Measurements from ENCODE around the gene CYP46A1.

CYP46A1 gene

DNA sequence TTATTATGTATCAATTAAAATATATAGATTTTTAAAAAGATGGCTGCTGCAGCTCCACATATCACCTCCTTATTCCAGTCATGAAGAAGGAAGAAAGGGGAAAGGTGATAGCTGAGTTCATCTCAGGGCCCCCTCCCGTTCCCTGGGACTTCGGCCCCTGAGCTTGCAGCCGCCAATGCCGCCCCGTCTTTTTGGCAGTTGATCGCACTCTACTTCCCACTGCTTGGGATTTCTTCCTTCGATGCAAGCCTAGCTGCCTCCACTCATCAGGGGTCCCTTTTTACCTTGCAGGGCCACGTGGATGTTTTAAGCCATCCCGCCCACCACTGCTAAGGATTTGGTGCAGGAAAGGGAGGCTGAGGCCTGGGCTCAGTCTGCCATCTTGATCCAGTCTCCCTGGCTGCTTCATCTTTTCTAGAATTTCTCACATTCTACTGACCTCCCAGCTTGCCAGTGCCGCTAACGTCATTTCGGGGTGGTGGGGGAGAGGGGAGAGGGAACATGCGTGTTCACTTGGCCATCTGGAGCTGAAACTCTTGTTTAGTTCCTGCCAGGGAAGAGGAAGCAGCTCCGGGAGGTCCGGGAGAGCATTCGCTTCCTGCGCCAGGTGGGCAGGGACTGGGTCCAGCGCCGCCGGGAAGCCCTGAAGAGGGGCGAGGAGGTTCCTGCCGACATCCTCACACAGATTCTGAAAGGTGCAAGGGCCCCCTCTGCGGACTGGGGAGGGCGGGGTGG is 31.3 kb downstream of the CYP46A1 start:
- DNase-seq = no peak

DNA sequence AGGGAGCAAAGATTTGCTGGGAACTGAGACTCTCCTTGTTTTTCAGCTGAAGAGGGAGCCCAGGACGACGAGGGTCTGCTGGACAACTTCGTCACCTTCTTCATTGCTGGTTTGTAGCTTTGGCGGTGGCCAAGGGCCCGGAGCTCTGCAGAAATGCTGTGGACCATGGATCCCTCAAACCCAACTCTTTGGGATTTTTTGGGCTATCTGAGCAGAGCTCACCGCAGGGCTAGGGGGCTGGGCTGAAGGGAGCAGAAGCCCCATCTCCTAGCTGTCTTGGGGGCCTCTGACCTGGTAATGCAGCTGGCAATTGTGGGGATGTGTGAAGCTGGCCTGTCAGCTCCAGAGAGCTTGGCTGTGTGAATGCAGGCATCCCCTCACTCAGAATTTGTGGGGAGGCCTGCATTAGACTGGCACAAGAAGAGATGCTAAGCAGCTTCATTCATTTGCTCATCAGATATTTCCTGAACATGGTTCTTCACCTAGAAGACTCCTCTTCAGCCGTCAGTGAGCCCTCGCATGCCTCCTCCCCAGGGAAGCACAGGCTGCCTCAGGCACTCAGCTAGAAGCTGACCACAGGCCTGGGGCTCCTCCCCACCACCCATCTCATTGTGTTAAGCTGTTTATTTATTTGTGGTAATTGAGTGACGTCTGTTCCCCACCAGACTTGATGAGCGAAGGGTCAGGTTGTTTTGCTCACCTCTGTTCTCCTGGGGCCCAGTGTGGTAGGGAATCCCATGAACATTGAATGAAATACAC is 32.2 kb downstream of the CYP46A1 start:
- no peak for DNase-seq

DNA sequence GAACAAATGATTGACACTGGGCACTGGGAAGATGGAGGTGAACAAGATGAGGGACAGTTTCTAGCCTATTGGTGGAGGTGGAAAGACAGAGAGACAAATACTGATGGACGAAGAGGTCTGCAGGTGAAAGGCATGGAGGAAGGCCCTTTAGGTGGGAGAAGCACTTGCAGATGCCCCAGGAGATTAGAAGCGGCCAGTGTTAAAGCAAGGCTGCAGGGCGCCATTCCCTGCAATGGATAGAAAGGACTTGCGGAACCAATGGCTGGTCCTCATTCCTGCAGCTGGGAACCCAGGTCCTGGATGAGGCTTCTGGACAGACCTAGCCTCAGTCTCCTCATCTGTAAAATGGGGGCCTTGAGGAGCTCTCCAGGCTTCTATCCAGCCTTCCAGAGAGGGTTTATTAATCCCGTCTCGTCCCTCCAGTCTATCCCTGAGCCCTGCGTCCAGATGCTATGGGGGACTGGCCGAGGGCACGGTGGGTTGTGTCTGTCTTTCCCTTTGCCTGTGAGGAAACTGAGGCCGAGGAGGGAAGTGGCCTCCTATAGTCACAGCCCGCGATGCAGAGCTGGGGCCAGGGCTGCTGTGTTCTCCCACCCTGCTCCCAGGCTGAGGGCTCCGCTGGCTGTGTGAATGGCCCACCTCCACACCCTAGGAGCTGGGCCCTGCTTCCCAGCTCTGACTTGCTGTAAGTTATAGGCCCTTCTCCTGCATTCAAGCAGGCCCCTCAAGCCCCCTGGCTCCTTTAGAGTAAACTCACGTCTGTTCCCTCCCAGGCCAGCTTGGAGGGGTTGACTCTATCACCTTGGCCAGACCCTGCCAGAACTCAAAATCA is 33.0 kb downstream of the CYP46A1 start:
- no peak for DNase-seq

DNA sequence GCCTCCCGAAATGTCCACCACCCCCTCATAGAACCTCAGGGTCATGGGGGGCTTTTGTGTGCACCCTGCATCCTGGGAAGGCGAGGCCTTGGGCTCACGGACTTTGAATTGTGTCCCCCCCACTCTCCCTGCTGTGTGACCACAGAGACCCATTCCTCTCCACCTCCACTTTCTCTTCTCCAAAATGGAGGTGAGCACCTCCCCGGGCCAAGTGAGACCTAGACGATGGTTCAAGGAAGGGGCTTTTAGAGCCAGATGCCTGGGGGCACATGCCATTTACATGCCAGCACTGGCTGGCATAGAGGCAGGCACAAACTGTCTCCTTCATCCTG is 33.5 kb downstream of the CYP46A1 start:
- no peak for DNase-seq

DNA sequence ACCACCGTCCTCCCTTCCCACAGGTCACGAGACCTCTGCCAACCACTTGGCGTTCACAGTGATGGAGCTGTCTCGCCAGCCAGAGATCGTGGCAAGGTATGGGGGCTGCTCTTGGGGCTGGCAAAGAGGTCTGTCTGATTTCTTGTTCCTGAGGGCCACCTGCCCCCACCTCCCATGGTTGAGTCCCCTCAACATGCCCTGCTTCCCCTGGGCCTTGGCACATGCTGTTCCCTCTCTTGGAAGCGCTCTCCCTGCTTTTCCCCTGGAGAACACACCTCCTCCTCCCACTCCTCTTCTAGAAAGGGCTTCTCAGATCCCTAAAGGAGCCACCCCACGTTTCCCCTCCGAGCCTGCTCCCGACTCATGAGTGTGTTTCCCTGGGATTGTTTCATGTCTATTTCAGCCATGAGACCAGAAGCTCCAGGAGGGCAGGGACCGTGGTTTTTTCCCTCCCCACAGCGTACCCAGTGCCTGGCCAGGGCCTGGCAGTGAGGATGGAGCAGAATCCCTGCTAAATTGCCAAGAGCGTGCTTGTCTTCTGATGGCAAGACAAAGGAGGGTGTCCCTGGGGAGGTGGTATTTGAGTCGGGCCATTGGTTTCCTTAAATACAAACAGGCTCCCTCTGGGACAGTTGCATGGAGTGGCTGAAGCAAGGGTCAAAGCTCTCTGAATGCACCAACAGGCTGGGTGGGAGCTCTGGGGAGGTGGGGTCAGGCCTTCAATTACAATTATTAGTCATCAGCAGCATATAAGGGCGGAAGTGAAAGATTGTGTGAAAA is 34.1 kb downstream of the CYP46A1 start:
- DNase-seq = no peak

DNA sequence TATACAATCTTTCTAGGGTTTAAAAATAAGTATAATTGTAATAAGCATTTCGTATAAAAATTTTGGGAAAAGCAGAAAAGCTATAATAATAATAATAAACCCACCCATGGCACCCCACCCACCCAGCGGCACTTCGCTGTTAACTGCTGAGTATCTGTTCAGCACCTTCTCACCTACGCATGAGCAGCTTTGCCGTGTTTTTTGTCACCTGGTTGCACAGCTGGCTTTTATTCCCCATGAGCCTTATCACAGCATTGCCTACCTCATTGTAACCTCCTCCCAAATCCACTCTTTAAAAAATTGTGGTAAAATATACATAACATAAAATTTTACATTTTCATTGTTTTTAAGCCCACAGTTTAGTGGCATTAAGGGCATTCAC is 34.7 kb downstream of the CYP46A1 start:
- DNase-seq = no peak

DNA sequence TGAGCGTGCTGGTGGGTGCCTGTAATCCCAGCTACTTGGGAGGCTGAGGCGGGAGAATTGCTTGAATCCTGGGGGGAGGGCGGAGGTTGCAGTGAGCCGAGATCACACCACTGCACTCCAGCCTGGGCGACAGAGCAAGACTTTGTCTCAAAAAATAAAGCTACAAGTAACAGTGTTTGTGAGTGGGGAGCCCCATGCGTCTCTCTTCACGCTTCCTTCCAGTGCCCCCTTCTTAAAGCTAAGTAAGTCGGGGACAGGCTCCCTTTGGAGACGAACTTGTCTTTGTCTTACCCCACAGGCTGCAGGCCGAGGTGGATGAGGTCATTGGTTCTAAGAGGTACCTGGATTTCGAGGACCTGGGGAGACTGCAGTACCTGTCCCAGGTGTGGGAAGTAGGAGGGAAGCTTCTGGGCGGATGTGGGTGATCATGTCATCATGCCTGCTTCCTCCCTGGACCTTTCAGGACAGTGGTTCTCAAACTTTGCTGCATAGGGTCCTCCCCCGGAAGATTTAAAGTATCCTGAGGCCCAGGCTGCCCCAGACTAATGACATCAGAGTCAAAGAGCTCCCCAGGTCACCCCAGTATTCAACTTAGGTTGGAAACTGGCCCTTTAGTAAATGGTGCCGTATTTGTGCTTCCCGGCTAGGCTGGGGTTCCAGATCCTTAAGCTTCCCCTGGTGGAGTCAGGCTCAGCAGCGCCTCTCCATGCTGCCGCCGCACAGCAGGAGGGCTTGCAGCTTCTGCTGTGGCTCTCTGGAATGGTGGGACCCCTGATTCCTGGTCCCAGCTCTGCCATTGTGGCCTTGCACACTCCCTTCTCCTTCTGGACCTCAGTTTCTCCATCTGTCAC is 37.1 kb downstream of the CYP46A1 start:
- DNase-seq = no peak

DNA sequence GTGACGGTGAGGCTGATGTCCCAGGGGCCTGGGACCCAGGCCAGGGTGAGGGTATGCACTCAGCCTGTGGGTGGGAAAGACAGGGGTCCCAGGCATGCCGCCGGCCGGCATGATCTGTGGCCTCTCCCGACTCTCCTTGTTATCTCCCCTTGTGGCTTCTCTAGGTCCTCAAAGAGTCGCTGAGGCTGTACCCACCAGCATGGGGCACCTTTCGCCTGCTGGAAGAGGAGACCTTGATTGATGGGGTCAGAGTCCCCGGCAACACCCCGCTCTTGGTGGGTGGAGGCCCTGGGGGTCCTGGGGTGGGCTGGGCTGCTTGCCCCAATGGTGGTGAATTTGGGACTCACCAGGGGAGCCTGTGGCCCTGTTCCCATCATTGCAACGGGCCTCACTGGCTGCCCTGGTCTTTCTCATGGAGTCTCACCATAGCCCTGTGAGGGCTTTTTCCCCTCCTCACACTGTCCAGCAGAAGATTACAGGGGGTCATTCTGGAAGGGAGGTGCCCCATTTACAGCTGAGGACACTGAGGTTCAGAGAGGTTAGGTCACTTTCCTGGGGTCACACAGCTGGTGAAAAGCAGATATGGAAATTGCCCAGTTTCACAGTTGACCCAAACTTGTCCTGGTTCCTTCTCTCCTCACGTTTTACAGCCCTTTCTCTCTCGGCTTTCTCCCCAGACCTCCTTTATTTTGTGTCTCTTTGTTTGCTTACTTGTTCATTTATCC is 37.9 kb downstream of the CYP46A1 start:
- DNase-seq = no peak

DNA sequence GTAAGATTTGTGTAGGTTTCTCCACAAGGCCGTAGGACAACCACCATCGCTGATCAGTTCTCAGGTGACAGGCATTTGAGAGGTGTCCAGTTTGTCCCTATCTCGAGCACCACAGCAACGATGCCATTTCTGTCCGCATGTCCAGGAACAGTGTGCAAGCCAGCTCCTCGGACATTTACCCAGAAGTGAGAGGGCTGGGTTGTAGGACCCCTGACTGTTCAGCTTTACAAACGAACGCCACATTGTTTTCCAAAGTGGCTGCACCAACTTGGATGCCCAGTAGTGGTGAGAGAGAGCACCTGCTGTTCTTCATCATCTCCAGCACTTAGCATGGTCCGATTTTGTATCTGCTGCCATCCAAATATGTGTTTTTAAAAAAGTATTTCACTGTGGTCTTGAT is 38.6 kb downstream of the CYP46A1 start:
- no peak for DNase-seq

DNA sequence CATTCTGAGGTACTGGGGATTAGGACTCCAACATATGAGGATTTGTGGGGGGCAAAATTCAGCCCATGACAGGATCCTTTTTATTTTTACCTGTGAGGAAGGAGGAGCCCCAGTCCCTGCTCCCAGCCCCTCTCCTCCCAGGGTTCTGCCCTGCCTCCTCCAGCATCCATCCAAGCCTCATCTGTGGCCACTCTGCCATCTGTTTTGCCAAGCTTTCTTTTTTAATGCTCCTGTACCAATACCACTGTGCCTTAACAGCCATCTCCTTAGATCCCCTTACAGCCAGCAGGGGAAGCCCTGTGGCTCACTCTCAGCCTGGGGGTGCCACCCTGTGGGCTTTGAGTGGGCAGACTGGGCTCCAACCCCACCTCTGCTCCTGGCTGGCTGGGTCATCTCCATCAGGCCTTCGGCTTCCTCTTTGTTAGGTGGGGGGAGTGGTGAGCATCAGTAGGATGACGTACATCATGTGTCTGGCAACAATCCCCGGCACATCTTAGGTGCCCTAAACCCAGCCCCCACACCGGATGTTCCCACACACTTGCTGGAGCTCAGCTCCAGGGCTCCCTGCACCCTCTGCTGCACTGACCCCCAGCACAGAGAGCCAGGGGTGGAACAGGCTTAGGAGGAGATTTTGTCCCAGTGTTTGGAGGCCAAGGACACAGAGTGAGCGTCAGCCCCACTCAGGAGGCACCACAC is 40.2 kb downstream of the CYP46A1 start:
- no peak for DNase-seq

DNA sequence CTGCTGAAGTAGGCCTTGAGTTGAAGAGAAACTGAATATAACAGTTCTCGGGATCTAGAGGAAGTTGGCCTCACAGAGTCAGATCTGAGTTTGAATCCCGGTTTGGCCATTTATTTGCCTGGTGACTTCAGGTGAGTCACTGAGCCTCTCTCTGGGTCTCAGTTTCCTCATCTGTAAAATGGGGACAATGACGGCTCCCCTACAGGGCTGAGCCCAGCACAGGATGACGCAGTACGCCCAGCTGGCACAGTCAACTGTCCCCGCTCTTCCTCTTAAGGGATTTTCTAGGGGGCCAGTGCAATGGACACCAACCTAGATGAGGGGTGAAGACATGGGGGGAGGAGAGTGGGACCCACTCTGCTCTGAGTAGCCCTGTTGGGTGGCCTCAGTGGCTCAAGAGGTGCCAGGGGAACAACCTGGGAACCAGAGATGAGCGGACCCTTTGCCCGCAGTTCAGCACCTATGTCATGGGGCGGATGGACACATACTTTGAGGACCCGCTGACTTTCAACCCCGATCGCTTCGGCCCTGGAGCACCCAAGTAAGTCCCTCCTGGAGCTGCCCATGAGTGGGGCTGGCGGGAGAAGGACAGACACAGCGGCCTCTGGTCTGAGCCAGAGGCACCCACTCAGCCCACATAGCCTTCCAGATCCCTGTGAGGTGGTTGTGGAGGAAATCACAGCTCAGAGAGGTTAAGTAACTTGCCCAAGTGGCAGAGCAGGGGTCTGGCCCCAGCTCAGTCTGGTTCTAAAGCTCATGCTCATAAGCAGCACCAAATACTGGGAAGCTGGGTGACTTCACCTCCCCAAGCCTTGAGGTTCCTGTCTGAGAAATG is 41.1 kb downstream of the CYP46A1 start:
- no peak for DNase-seq

DNA sequence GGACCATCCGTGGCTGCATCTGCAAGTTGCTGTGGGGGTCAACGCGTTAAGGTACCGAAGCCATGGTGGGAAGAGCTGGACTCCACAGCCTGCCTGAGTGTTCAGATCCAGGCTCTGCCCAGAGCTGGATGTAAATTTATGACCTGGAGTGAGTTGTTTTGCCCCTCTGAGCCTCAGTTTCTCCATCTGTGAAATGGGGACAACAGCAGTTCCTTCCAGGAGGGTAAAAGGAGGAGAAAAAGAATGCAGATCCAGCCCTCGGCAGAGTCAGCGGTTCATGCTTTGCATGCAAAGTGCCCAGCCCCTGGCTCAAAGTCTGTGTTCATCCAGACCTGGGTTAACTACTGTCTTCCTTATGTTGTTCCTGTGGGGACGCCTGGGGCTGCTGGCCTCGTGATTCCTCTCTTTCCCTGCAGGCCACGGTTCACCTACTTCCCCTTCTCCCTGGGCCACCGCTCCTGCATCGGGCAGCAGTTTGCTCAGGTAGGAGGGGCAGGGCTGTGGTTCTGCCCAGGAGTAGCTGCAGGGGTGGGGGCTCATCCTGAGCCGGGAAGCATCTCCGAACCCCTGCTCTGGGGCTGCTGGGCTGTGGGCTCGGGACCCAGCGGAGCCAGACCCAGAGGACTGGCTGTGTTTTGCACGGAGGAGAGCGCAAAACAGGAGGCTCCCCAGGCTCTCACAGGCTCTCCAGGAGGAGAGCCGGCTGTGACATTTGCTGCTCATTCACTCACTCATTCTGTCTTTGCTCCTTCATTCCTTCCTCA is 41.9 kb downstream of the CYP46A1 start:
- peak; percentile 67 for DNase-seq

DNA sequence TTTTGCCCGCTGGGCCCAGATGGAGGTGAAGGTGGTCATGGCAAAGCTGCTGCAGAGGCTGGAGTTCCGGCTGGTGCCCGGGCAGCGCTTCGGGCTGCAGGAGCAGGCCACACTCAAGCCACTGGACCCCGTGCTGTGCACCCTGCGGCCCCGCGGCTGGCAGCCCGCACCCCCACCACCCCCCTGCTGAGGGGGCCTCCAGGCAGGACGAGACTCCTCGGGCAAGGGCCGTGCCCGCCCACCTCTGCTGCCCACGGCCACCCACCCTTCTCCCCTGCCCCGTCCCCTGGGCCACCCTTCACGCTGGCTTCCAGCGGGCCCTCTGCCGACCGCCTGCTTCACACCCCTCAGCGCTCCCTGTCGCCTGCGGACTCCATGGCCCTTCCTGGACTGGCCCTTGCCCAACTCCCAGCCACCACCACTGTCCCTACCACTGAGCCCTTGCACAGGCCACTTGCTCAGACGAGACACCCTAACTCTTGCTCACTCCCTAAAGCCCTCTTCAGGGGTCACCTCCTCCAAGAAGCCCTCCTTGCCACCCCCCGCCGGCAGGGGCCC is 42.5 kb downstream of the CYP46A1 start:
- no peak for DNase-seq

DNA sequence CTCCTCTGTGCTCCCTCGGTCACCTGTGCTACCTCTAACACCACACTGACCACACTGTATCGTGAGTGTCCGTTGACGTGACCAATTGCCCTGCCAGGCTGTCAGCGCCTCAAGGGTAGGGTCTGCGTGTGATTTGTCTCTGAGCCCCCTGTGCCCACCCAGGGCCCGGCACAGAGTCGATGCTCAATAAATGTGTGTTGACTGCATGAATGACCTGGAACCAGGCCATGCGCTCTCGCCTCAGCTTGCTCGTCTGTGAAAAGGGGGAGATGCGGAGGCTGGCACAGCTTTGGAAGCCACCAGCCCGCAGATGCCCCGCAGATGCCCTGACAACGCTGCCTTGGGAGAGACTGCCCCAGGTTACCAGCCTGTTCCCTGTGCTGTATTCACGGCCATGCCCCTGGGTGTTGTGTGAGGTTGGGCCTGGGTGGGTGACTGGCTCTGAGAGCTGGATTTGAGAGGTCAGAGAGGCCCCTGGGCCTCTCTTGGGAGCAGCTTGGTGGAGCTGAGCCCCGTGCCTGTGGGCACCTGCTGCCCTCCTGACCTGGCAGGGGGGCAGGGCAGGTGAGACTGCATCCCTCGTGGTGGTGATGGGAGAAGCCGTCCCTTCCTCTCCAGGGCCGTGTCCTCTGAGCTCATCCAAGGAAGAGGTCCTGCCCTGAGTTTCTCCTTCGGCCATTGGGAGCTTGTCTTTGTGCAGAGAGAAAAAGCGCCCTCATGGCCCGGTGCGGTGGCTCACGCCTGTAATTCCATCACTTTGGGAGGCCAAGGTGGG is 43.2 kb downstream of the CYP46A1 start:
- no peak for DNase-seq

DNA sequence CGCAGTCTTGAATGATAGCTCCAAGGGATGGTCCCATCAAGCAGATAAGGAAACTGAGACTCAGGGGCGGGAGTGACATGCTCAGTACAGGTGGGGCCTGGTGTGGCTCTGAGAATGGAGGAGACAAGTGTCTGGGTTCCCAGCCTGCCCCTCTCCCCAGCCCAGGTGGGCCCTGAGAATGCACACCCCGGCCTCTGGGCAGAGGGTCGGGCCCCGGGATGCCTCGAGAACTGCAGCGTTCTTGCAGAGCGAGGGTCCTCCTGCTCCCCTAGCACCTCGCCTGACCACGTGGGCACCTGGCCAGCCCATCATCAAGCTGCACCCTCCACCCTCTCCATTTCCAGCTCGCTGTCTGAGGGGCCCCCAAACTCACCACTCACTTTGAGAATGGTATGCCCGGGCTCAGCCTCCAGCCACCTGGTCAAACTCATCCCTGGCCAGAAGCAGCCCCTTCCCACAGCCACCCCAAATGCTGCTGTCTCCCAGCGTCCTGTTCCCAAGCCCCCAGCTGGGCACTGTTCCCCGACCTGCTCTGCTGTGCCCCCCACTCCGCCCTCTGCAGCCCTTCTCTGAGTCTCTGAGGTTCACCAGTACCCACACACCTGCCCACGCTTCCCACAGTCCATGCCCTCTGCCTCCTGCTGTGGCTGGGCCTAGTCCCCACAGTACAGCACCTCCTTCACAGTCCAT is 44.3 kb downstream of the CYP46A1 start:
- no peak for DNase-seq

DNA sequence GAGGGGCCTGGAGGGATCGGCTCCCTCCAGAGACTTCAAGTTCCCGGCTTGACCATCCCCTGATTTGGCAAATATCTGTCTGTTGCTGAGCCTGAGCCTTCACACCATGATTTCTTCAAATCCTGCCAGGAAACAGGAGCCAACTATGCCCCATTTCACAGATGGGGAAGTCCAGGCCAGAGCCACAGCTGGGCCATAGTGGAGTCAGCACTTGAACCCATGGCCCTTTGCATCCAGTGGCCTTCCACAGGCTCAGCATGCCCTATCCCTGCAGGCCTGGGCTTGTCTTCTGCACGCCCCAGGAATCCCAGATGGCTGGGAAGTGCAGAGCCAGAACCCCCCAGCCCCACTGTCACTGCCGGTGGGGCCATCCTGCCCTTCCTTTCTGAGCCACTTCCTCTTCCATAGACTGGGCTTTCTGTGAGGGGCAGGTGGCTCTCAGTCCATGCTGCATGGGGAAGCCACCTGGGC is 44.9 kb downstream of the CYP46A1 start:
- DNase-seq = no peak

Data from right kidney (tissue), 1 donor.